Neural crest cell (in vitro differentiated cells): ENCODE results near the gene ADGRL1. TPM values are rescaled to one million over a fixed set of nuclear protein-coding genes. Genes with fewer than 3 reads are reported as not detected.

ENCODE experiments used
- DNase-seq: peaks from one replicate; pipeline ENCODE4 v3.0.0; 2021; ENCODE audit warnings: low read depth, mixed read lengths, low spot score
- H3K27ac Mint-ChIP-seq: one replicate; pipeline ENCODE4 v1.8.0; 2021; ENCODE audit warnings: mild to moderate bottlenecking, mixed read lengths; ENCODE audit not compliant: unreplicated experiment
- H3K27me3 Mint-ChIP-seq: 2 replicates; pipeline ENCODE4 v1.8.0; 2021; ENCODE audit warnings: low read depth, mild to moderate bottlenecking, mixed read lengths
- H3K36me3 Mint-ChIP-seq: 2 replicates; pipeline ENCODE4 v1.8.0; 2021; ENCODE audit warnings: low read depth, mild to moderate bottlenecking, mixed read lengths
- H3K4me1 Mint-ChIP-seq: 2 replicates; pipeline ENCODE4 v1.8.0; 2021; ENCODE audit warnings: mixed read lengths
- H3K4me3 Mint-ChIP-seq: one replicate; pipeline ENCODE4 v1.8.0; 2021; ENCODE audit warnings: mild to moderate bottlenecking, mixed read lengths
- H3K9me3 Mint-ChIP-seq: 2 replicates; pipeline ENCODE4 v1.8.0; 2021; ENCODE audit warnings: mixed read lengths
- CTCF ChIP-seq: fragments of 200-600 bp; sonication (generic); conservative IDR thresholded peaks from 2 replicates; pipeline ENCODE4 v1.5.0; 2021; ENCODE audit warnings: antibody characterized with exemption, mild to moderate bottlenecking
- total RNA-seq: library from RNA; stranded (reverse); gene quantifications from 2 replicates; pipeline ENCODE4 v1.2.1, GENCODE V29; 2021

The ADGRL1 gene
- total RNA-seq, 1 donor from 2014 or later, result 34.6 TPM

DNA sequence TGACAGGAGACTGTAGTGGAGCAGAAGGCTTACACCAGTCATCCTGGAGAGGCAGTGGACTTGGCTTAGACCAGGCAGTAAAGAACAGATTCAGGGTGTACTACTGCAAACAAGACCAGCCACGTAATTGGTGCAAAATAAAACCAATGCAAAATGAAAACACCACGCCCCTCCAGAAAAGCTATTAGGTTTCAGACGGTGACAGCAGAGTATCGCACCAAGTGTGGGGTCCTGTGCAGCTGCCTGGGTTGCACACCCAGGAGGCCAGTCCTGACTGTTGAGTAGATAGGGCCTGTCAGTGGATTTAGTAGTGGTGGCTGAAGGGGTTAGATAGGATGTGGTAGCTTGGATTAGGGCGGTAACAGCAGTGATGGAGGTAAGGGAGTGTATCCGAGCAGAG lies 83.0 kb downstream of the ADGRL1 start:
- no peaks in the 10 kb centered on the region for H3K9me3 Mint-ChIP-seq
- peaks cover 11% of the 10 kb centered on the region for H3K4me1 Mint-ChIP-seq
- no peak for TF ChIP-seq CTCF
- no peak for DNase-seq
- H3K27me3 Mint-ChIP-seq, result no peaks in the 10 kb centered on the region
- H3K4me3 Mint-ChIP-seq, result peak overlapping the region; percentile 36
- no peak overlapping the region for H3K27ac Mint-ChIP-seq
- peaks cover 3% of the 10 kb centered on the region for H3K36me3 Mint-ChIP-seq

DNA sequence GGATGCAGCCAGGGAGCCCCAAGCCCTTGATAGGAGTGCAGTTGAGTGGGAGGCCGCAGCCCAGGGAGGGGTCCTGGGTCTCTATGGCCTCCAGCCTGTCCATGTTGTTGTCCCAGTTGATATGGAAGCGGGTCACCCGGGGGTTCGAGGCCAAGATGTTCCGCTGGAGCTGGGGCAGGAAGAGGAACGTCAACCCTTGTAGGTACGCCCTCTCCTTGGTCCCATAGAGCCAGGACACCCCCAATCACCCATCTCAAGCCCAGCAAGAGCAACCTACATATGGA lies 85.5 kb downstream of the ADGRL1 start:
- no peaks in the 10 kb centered on the region for H3K9me3 Mint-ChIP-seq
- H3K4me3 Mint-ChIP-seq, result no peak overlapping the region
- H3K36me3 Mint-ChIP-seq, result peaks cover 3% of the 10 kb centered on the region
- no peak for TF ChIP-seq CTCF
- peaks cover 25% of the 10 kb centered on the region for H3K4me1 Mint-ChIP-seq
- no peak overlapping the region for H3K27ac Mint-ChIP-seq
- DNase-seq, result no peak
- H3K27me3 Mint-ChIP-seq, result no peaks in the 10 kb centered on the region

DNA sequence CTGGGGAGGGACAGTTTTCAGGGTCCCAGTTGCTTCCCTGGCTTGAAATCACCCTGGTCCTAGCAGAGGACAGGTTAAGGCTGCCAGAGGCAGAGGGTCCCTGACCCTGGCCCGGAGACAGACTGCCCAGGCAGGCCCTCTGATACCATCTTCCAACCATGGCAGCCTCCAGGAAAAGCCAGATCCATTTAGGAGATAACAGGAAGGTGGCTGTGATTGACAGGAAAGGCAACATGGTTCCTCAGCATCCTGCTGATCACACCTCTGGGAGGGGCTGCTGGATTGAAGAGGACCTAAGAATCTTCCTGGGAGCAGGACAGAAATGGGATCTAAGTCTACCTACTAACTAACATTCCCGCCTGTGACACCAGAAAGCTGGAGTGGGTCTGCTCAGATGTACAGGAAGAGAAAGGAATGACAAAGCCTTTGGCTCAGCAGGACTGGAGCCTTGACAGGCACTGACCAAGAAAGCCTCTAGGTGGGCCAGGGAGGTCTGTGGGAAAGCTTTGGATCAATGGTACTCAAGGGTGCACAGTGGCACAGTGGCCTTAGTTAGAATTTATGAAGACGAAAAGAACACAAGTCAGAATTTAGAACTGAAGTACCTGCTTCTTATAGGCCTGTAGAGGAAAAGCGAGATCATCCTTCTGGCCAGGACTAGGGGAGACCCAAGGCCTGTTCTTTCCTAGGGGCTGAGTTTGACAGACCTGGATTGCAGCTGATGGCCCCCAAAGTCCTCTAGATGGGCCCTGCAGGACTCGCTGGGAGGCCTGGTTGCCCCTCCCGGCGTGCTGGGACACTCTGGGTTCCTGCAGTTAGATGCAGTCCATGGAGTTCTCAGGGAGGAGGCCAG lies 86.1 kb downstream of the ADGRL1 start:
- H3K36me3 Mint-ChIP-seq, result peaks cover 3% of the 10 kb centered on the region
- no peaks in the 10 kb centered on the region for H3K27me3 Mint-ChIP-seq
- DNase-seq, result no peak
- H3K27ac Mint-ChIP-seq, result no peak overlapping the region
- peaks cover 26% of the 10 kb centered on the region for H3K4me1 Mint-ChIP-seq
- TF ChIP-seq CTCF, result no peak
- H3K9me3 Mint-ChIP-seq, result no peaks in the 10 kb centered on the region
- H3K4me3 Mint-ChIP-seq, result peak overlapping the region; percentile 65

DNA sequence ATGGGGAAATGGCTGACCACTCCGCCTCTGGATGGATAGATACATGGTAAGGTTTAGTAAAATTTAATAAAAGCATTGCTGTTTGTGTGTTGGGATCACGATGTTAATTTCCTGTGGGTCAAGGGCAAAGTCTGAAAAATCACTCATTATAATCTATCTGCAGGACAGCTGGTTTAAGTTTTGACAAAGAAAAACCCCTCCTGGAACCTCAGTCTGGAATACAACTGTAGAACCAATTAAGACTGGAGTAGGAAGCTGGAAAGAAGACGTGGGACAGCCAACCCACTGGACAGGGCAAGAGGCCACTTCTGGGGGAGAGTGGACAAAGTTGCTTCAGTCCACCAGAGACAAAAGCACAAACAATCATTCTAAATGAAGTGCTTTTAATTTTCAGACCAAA lies 86.8 kb downstream of the ADGRL1 start:
- H3K27me3 Mint-ChIP-seq, result no peaks in the 10 kb centered on the region
- peak overlapping the region; percentile 87 for H3K4me3 Mint-ChIP-seq
- no peak for TF ChIP-seq CTCF
- no peaks in the 10 kb centered on the region for H3K9me3 Mint-ChIP-seq
- no peaks in the 10 kb centered on the region for H3K36me3 Mint-ChIP-seq
- peaks cover 26% of the 10 kb centered on the region for H3K4me1 Mint-ChIP-seq
- DNase-seq, result no peak
- H3K27ac Mint-ChIP-seq, result peak overlapping the region; percentile 97

DNA sequence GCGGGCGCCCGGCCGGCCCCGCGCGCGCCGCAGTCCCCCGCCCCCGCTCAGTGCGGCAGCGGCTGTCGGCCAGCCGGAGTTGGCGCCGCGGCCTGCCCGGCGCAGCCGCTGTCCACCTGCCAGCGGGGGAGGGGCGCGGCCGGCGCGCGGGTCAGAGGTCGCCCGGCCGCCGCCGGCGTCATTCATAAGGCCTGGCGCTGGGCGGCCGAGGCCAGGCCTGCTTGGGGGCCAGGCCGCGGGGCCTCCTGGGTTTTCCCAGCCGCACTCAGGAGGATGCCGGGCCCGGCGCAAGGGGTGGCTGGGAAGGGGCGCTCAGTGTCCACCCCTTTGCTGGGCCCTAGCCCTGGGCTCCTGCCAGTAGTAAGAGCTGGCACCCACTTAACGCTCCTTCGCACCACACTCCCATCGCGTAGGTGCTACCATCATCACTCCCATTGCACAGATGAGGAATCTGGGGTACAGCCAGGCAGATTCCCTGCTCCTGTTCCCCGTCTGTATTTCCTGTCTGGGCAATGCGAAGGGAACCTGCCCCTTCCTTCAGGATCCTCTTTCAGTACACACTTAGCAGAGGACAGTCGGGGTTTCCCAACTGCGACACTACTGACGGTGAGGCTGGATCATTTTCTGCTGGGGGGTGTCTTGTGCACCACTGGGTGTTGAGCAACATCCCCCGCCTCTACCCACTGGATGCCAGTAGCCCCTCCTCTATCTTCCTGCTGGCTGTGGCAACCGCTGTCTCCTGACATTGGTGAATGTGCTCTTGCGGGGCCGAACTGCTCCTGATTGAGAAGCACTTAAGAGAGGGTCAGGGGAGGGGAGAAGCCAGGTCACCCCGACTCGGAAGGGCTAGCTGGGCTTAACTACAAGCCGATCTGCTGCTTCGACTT lies 87.6 kb downstream of the ADGRL1 start:
- Mint-ChIP-seq H3K36me3 (no peaks in the 10 kb centered on the region), H3K4me3 (peak overlapping the region; percentile 87), H3K4me1 (peaks cover 26% of the 10 kb centered on the region), H3K27ac (peak overlapping the region; percentile 97), H3K9me3 (no peaks in the 10 kb centered on the region), H3K27me3 (no peaks in the 10 kb centered on the region)
- DNase-seq, result no peak
- TF ChIP-seq CTCF, result no peak
